GM12878 (cell line): Measurements from ENCODE around the gene LRRC15. TPM values are rescaled to one million over a fixed set of nuclear protein-coding genes. Genes with fewer than 3 reads are reported as not detected.

ENCODE experiments used
- ATAC-seq: fragments of 200-7000 bp; cut with Tn5 transposase; 3 replicates; pipeline ENCODE4 v1.9.1; 2020; ENCODE audit warnings: mild to moderate bottlenecking, moderate library complexity
- BruUV-seq: library from RNA; stranded (reverse); fragments of 400-500 nt; replicated peaks from 2 replicates; lab custom pipeline; 2021; lab: Mats Ljungman, UMichigan
- CTCF ChIA-PET: fragments of 300-600 bp; sonication (Branson Sonifier 250); formaldehyde crosslinking; extraction: SDS; loops from one replicate; lab custom pipeline; 2021; ENCODE audit warnings: inconsistent platforms; lab: Yijun Ruan, JAX
- POLR2A ChIA-PET: fragments of 350-600 bp; formaldehyde crosslinking; extraction: SDS; loops from one replicate; lab custom pipeline; 2021; ENCODE audit warnings: inconsistent platforms; lab: Charles Lee
- RAD21 ChIA-PET: fragments of 300-600 bp; sonication (Branson Sonifier 250); formaldehyde crosslinking; loops from one replicate; lab custom pipeline; 2023; ENCODE audit warnings: antibody characterized with exemption; ENCODE audit not compliant: unreplicated experiment; lab: Charles Lee
- SMC1A ChIA-PET: fragments of 300-600 bp; sonication (Branson Sonifier 250); formaldehyde crosslinking; loops from one replicate; lab custom pipeline; 2023; ENCODE audit not compliant: unreplicated experiment, uncharacterized antibody; lab: Charles Lee
- DNase-seq: peaks from one replicate; pipeline ENCODE4 v3.0.0-alpha.2; 2011; ENCODE audit warnings: low read depth, low spot score
- FAIRE-seq: peaks from 3 replicates; lab custom pipeline; 2011; peaks lifted over from hg19 to GRCh38; lab: Jason Lieb, UNC
- H2AFZ ChIP-seq: 2 replicates; pipeline ENCODE4 v1.6.0; 2011; ENCODE audit warnings: low read depth, low read length, control low read depth; ENCODE audit not compliant: control insufficient read depth
- H3K27ac ChIP-seq: 2 replicates; pipeline ENCODE4 v1.5.1; 2011; ENCODE audit warnings: control low read depth; ENCODE audit not compliant: control insufficient read depth, insufficient read depth
- H3K27me3 ChIP-seq, 2 experiments: replicated peaks in 1 of 2; 2 replicates each; pipeline versions ENCODE4 v1.6.0 to v1.6.1; 2011; ENCODE audit warnings: low read length in 1 of 2; ENCODE audit not compliant: control insufficient read depth in 2 of 2, insufficient read depth in 2 of 2
- H3K36me3 ChIP-seq, 2 experiments: 2 replicates each; pipeline ENCODE4 v1.5.1; 2011; ENCODE audit warnings: low read length in 1 of 2; ENCODE audit not compliant: control insufficient read depth in 2 of 2, insufficient read depth in 2 of 2
- H3K4me1 ChIP-seq: 2 replicates; pipeline ENCODE4 v1.6.1; 2011; ENCODE audit warnings: mild to moderate bottlenecking, low read length, moderate library complexity, mixed read lengths; ENCODE audit not compliant: control insufficient read depth, insufficient read depth
- H3K4me2 ChIP-seq: 2 replicates; pipeline ENCODE4 v1.6.0; 2011; ENCODE audit warnings: control low read depth; ENCODE audit not compliant: control insufficient read depth, insufficient read depth
- H3K4me3 ChIP-seq: fragments of 200-600 bp; sonication (generic); 2 replicates; pipeline ENCODE4 v1.5.1; 2016
- H3K79me2 ChIP-seq: 2 replicates; pipeline ENCODE4 v1.6.0; 2011; ENCODE audit warnings: low read length; ENCODE audit not compliant: control insufficient read depth, insufficient read depth
- H3K9ac ChIP-seq: 2 replicates; pipeline ENCODE4 v1.8.0; 2011; ENCODE audit warnings: low read length, control low read depth, mixed read lengths; ENCODE audit not compliant: control insufficient read depth, insufficient read depth
- H3K9me3 ChIP-seq: replicated peaks from 3 replicates; pipeline ENCODE4 v1.5.1; 2011; ENCODE audit warnings: mild to moderate bottlenecking, low read length; ENCODE audit not compliant: control insufficient read depth, insufficient read depth
- H4K20me1 ChIP-seq: 2 replicates; pipeline ENCODE4 v1.6.0; 2011; ENCODE audit not compliant: control insufficient read depth, insufficient read depth
- ESRRA ChIP-seq: IDR thresholded peaks from 2 replicates; pipeline ENCODE4 v1.6.1; 2012; ENCODE audit warnings: mild to moderate bottlenecking, low read length, improper control_type of control experiment
- HDAC2 ChIP-seq: fragments of 200-600 bp; sonication (generic); IDR thresholded peaks from 2 replicates; pipeline ENCODE4 v1.6.1; 2017
- KAT2A ChIP-seq: conservative IDR thresholded peaks from 2 replicates; pipeline ENCODE4 v1.6.1; 2011; ENCODE audit warnings: low read depth, low read length; ENCODE audit not compliant: control insufficient read depth
- MEF2B ChIP-seq: fragments of 450-650 bp; IDR thresholded peaks from 2 replicates; pipeline ENCODE4 v1.6.1; 2018; ENCODE audit warnings: mild to moderate bottlenecking, moderate library complexity; ENCODE audit not compliant: partially characterized antibody, poor library complexity, severe bottlenecking
- NFYA ChIP-seq: IDR thresholded peaks from 2 replicates; pipeline ENCODE4 v1.6.1; 2011; ENCODE audit warnings: low read depth, mild to moderate bottlenecking, low read length, improper control_type of control experiment, borderline replicate concordance
- RAD51 ChIP-seq: fragments of 450-650 bp; IDR thresholded peaks from 2 replicates; pipeline ENCODE4 v1.6.1; 2016; ENCODE audit warnings: moderate library complexity, mild to moderate bottlenecking, inconsistent platforms
- SREBF2 ChIP-seq: IDR thresholded peaks from 2 replicates; pipeline ENCODE4 v1.6.1; 2012; ENCODE audit warnings: mild to moderate bottlenecking, low read length
- WRNIP1 ChIP-seq: IDR thresholded peaks from 2 replicates; pipeline ENCODE4 v1.6.1; 2011; ENCODE audit warnings: low read depth, low read length, improper control_type of control experiment, borderline replicate concordance
- WGBS: methylation state at CpG from one replicate; pipeline ENCODE4 v1.1.6; 2016; ENCODE audit warnings: low lambda C conversion rate; ENCODE audit not compliant: insufficient replicate concordance, insufficient coverage; ENCODE audit errors: missing lambda C conversion rate; 5-methylcytosine and 5-hydroxymethylcytosine counted together
- in situ Hi-C: fragments of 300-500 bp; cut with MboI; formaldehyde crosslinking; loops from 9 replicates; pipeline ENCODE4 v1.14.3; 2018; ENCODE audit warnings: mixed read lengths
- intact Hi-C: fragments of 100-400 bp; cut with micrococcal nuclease; formaldehyde crosslinking; loops from one replicate; pipeline ENCODE4 v1.14.2; 2022; ENCODE audit not compliant: unreplicated experiment
- polyA plus RNA-seq, 11 experiments: library from polyadenylated mRNA; depleted of rRNA in 4 of 11; unstranded in 6 of 11; stranded (reverse) in 5 of 11; fragments of >200 nt; fragmentation: Nextera tagmentation in 4 of 11; fragmentation: Illumina TruSeq in 1 of 11; extraction: Ambion mirVana in 4 of 11; extraction: Trizol in 1 of 11; gene quantifications; 1 replicate in 1 of 11; 2 replicates in 10 of 11; pipeline versions ENCODE4 v1.2.1 to v1.2.3, GENCODE V29; 2011 to 2016; ENCODE audit warnings: inconsistent platforms in 2 of 11, missing spikeins in 2 of 11, low read depth in 1 of 11
- total RNA-seq, 4 experiments: library from RNA; depleted of rRNA in 3 of 4; stranded (reverse); fragments of >200 nt in 3 of 4; fragmentation: Illumina TruSeq in 1 of 4; extraction: Trizol in 1 of 4; gene quantifications; 2 replicates each; pipeline versions ENCODE4 v1.2.1 to v1.2.3, GENCODE V29; 2013 to 2021
- TF ChIP-seq, protein P1 (sequence below): fragments of 450-650 bp; IDR thresholded peaks from 2 replicates; pipeline ENCODE4 v1.6.1; 2017; ENCODE audit warnings: antibody characterized with exemption, mild to moderate bottlenecking, moderate library complexity
- TF ChIP-seq, protein P2 (sequence below): IDR thresholded peaks from 2 replicates; pipeline ENCODE4 v1.6.1; 2012; ENCODE audit warnings: mild to moderate bottlenecking, low read depth, low read length
- TF ChIP-seq, protein P3 (sequence below): fragments of 450-650 bp; IDR thresholded peaks from 2 replicates; pipeline ENCODE4 v1.6.1; 2017; ENCODE audit warnings: mild to moderate bottlenecking, moderate library complexity
- TF ChIP-seq, protein P4 (sequence below): fragments of 450-650 bp; conservative IDR thresholded peaks from 2 replicates; pipeline ENCODE4 v1.6.1; 2017; ENCODE audit warnings: mild to moderate bottlenecking, moderate library complexity

LRRC15 gene
- total and polyA plus RNA-seq, 10 of the 15 experiments (the other 5 are each of a cell fraction or from before 2014, with no cell fraction given) = not detected

GRCh38 chr3:194389269-194389668 lies 19.7 kb upstream of the LRRC15 start:
- Histone ChIP-seq H3K9ac (no peak overlapping the region), H3K79me2 (no peaks in the 10 kb centered on the region), H3K36me3 (no peaks in the 10 kb centered on the region), H4K20me1 (no peaks in the 10 kb centered on the region), H3K4me2 (no peak overlapping the region), H3K27ac (no peak overlapping the region), H2AFZ (no peak overlapping the region), H3K4me3 (no peak overlapping the region), H3K27me3 (no peaks in the 10 kb centered on the region), H3K9me3 (peaks cover 2% of the 10 kb centered on the region; the same call in 1 of the 3 replicates), H3K4me1 (no peaks in the 10 kb centered on the region)
- ChIA-PET CTCF (no interaction called here), POLR2A (no interaction called here), RAD21 (no interaction called here), SMC1A (no interaction called here)
- BruUV-seq = no TSS peak
- intact Hi-C loops = no loop called here
- DNase-seq (no peak), FAIRE-seq (no peak), ATAC-seq (no peak)
- WGBS = 64% methylated on average over 8 of the region's 8 CpGs
- in situ Hi-C loops = no loop called here
- no peak for TF ChIP-seq SREBF2
- TF ChIP-seq MEF2B = no peak
- no peak for TF ChIP-seq ESRRA
- TF ChIP-seq, protein P1, sequence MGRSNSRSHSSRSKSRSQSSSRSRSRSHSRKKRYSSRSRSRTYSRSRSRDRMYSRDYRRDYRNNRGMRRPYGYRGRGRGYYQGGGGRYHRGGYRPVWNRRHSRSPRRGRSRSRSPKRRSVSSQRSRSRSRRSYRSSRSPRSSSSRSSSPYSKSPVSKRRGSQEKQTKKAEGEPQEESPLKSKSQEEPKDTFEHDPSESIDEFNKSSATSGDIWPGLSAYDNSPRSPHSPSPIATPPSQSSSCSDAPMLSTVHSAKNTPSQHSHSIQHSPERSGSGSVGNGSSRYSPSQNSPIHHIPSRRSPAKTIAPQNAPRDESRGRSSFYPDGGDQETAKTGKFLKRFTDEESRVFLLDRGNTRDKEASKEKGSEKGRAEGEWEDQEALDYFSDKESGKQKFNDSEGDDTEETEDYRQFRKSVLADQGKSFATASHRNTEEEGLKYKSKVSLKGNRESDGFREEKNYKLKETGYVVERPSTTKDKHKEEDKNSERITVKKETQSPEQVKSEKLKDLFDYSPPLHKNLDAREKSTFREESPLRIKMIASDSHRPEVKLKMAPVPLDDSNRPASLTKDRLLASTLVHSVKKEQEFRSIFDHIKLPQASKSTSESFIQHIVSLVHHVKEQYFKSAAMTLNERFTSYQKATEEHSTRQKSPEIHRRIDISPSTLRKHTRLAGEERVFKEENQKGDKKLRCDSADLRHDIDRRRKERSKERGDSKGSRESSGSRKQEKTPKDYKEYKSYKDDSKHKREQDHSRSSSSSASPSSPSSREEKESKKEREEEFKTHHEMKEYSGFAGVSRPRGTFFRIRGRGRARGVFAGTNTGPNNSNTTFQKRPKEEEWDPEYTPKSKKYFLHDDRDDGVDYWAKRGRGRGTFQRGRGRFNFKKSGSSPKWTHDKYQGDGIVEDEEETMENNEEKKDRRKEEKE = no peak
- no peak for TF ChIP-seq WRNIP1
- no peak for TF ChIP-seq NFYA
- TF ChIP-seq, protein P2, sequence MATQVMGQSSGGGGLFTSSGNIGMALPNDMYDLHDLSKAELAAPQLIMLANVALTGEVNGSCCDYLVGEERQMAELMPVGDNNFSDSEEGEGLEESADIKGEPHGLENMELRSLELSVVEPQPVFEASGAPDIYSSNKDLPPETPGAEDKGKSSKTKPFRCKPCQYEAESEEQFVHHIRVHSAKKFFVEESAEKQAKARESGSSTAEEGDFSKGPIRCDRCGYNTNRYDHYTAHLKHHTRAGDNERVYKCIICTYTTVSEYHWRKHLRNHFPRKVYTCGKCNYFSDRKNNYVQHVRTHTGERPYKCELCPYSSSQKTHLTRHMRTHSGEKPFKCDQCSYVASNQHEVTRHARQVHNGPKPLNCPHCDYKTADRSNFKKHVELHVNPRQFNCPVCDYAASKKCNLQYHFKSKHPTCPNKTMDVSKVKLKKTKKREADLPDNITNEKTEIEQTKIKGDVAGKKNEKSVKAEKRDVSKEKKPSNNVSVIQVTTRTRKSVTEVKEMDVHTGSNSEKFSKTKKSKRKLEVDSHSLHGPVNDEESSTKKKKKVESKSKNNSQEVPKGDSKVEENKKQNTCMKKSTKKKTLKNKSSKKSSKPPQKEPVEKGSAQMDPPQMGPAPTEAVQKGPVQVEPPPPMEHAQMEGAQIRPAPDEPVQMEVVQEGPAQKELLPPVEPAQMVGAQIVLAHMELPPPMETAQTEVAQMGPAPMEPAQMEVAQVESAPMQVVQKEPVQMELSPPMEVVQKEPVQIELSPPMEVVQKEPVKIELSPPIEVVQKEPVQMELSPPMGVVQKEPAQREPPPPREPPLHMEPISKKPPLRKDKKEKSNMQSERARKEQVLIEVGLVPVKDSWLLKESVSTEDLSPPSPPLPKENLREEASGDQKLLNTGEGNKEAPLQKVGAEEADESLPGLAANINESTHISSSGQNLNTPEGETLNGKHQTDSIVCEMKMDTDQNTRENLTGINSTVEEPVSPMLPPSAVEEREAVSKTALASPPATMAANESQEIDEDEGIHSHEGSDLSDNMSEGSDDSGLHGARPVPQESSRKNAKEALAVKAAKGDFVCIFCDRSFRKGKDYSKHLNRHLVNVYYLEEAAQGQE = no peak
- no peak for TF ChIP-seq RAD51
- no peak for TF ChIP-seq HDAC2
- TF ChIP-seq, protein P3, sequence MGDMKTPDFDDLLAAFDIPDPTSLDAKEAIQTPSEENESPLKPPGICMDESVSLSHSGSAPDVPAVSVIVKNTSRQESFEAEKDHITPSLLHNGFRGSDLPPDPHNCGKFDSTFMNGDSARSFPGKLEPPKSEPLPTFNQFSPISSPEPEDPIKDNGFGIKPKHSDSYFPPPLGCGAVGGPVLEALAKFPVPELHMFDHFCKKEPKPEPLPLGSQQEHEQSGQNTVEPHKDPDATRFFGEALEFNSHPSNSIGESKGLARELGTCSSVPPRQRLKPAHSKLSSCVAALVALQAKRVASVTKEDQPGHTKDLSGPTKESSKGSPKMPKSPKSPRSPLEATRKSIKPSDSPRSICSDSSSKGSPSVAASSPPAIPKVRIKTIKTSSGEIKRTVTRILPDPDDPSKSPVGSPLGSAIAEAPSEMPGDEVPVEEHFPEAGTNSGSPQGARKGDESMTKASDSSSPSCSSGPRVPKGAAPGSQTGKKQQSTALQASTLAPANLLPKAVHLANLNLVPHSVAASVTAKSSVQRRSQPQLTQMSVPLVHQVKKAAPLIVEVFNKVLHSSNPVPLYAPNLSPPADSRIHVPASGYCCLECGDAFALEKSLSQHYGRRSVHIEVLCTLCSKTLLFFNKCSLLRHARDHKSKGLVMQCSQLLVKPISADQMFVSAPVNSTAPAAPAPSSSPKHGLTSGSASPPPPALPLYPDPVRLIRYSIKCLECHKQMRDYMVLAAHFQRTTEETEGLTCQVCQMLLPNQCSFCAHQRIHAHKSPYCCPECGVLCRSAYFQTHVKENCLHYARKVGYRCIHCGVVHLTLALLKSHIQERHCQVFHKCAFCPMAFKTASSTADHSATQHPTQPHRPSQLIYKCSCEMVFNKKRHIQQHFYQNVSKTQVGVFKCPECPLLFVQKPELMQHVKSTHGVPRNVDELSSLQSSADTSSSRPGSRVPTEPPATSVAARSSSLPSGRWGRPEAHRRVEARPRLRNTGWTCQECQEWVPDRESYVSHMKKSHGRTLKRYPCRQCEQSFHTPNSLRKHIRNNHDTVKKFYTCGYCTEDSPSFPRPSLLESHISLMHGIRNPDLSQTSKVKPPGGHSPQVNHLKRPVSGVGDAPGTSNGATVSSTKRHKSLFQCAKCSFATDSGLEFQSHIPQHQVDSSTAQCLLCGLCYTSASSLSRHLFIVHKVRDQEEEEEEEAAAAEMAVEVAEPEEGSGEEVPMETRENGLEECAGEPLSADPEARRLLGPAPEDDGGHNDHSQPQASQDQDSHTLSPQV = no peak
- TF ChIP-seq, protein P4, sequence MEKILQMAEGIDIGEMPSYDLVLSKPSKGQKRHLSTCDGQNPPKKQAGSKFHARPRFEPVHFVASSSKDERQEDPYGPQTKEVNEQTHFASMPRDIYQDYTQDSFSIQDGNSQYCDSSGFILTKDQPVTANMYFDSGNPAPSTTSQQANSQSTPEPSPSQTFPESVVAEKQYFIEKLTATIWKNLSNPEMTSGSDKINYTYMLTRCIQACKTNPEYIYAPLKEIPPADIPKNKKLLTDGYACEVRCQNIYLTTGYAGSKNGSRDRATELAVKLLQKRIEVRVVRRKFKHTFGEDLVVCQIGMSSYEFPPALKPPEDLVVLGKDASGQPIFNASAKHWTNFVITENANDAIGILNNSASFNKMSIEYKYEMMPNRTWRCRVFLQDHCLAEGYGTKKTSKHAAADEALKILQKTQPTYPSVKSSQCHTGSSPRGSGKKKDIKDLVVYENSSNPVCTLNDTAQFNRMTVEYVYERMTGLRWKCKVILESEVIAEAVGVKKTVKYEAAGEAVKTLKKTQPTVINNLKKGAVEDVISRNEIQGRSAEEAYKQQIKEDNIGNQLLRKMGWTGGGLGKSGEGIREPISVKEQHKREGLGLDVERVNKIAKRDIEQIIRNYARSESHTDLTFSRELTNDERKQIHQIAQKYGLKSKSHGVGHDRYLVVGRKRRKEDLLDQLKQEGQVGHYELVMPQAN = no peak
- TF ChIP-seq KAT2A = no peak
